Metanephros (tissue), 2 donors: ENCODE results near the gene YWHAE. TPM values are rescaled to one million over a fixed set of nuclear protein-coding genes. Genes with fewer than 3 reads are reported as not detected.

Experiments used
- small RNA-seq: library from RNA; depleted of rRNA; stranded (forward); fragments of <200 nt; gene quantifications from one replicate; pipeline ENCODE3, GENCODE V24; 2014; ENCODE audit warnings: low replicate concordance
- total RNA-seq: library from RNA; depleted of rRNA; stranded (reverse); fragments of >200 nt; gene quantifications from one replicate; pipeline ENCODE4 v1.2.3, GENCODE V29; 2014

Gene YWHAE
- total RNA-seq = 333 TPM

GRCh38 chr17:1399679-1400512 lies at the start of gene YWHAE:
Gene YWHAE, minus strand, starts transcription at chr17:1400222. Its CDS starts 112 bp downstream, at chr17:1400110.

Small RNA genes within 50 kb of the gene (small RNA-seq; reads per million reads assigned to genes)
- gene AC032044.2 = not detected

Other genes starting within 250 kb of the YWHAE start
- gene ABR, start 220.2 kb downstream of the YWHAE start, total RNA-seq = 44.8 TPM
- not detected for gene BHLHA9, start 129.8 kb downstream of the YWHAE start, total RNA-seq
- 1.2 TPM for gene TRARG1, start 120.6 kb downstream of the YWHAE start, total RNA-seq
- 59.0 TPM for gene CRK, start 56.0 kb upstream of the YWHAE start, total RNA-seq
- gene MYO1C, start 92.5 kb upstream of the YWHAE start, total RNA-seq = 90.9 TPM
- 61.9 TPM for gene INPP5K, start 116.4 kb upstream of the YWHAE start, total RNA-seq
- gene PITPNA, start 162.6 kb upstream of the YWHAE start, total RNA-seq = 23.9 TPM
- 42.3 TPM for gene SLC43A2, start 228.6 kb upstream of the YWHAE start, total RNA-seq
- gene SCARF1, start 245.5 kb upstream of the YWHAE start, total RNA-seq = 19.0 TPM
- gene RILP, start 249.6 kb upstream of the YWHAE start, total RNA-seq = 14.5 TPM